HG03575 (cell line): ENCODE data around the gene GPS1.

Experiments used
- ATAC-seq: cut with Tn5 transposase; IDR thresholded peaks from one replicate; pipeline ENCODE4 v1.9.1; 2021; ENCODE audit not compliant: unreplicated experiment, insufficient number of reproducible peaks, low FRiP score; ENCODE audit errors: extremely low read depth

The GPS1 gene

DNA sequence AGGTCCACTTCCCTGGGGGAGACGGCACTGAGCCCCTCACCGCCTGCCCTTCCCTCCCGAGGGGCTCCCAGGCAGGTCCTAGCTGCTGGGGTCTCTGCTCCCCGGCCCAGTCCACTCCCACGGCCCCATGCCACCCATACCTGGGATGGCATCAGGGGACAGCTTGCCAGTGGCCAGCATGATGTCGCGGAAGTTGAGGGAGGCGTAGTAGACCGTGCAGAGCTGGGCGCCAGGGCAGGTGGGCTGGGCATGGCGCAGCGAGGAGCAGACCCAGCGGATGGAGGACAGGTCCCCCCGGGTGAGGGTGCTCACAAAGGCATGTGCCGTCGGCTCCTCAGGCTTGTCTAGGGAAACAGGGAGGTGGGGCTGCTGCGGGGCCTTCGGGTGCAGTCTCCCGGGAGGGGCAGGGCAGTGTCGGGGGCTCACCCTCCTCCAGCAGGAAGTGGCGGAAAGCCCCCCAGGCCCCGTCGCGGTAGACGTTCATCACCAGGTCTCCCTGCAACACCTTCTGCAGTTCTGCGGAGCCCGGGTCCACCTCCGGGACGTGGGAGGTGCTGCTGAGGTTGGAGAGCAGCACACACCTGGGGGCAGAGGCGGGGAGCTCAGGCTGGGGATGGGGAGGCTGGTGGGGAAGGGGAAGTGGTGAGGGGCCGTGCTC, 32.8 kb downstream of the GPS1 start:
- no peak for ATAC-seq

DNA sequence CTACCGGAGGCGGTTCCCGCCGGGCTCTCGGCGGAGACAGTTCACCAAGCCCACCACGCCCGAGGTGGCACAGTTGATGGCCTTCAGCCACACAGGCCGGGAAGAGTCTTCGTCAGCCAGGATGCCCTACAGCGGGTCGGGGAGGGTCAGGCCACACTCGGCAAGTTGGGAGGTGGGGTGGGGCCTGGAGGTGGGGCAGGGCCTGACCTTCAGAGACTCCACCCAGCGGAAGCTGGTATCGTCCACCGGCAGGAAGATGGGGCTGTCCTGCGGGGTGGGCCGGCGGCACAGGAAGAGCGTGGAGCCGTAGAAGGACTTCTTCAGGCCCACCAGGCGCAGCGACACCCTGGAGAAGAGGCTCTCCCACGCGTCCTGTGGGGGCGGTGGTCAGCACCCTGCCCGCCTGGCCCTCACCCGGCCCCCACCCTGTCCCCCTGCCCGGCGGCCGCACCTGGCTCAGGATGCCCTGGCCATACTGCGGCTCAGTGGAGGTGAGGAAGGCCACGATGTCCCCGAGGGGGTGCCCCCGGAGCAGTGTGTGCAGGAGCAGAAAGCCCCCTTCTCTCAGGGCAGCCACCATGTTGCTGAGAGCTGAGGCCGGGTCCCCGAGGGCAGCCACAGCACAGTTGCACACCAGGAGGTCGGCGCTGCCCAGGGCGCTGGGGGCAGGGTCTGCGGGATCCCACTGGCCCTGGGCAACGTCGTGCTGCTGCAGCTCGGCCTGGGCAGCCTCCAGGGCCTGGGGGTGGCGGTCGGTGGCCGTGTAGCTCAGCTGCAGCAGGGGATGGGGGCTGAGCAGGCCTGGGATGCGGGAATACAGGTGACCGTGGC, 33.5 kb downstream of the GPS1 start:
- no peak for ATAC-seq

DNA sequence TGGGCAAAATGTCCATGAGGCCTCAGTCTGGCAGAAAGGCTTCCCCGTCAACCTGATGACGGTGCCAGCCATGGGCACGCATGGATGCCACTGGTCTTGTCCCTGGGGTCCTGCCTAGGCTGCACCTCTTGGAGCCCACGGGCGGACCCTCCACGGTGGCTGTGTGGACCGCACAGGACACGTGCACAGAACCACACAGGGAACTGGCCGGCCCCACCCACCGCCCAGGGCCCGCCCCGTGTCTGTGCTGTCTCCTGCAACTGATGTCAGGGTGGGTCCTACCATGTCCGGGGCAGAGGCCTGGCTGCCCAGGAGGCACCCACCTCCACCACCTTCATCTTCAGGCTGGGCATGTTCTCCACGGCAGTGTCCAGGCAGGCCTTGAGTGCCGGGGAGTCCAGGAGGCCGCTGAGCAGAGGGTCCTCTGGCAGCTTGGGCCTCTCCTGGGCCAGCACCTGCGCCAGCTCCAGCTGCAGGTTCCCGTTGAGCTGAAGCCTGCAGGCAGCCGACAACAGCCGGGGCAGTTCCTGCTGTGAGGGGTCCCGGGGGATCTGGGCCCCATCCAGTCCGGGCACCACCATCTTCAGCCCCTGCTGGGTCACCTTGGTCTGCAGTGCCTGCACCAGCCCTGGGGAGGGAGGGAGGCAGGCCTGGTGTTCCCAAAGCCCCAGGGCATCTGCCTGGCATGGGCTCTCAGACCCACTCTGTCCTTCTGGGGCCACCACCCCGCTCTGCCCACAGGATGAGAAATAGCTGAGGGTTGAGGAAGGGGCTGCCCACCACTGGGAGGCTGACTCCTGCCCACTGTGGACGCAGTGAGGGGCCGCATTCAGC, 34.5 kb downstream of the GPS1 start:
- ATAC-seq, result no peak

GRCh38 chr17:82086941-82087906, 35.5 kb downstream of the GPS1 start:
- ATAC-seq, result no peak

GRCh38 chr17:82087961-82088837, 36.5 kb downstream of the GPS1 start:
- ATAC-seq, result no peak

DNA sequence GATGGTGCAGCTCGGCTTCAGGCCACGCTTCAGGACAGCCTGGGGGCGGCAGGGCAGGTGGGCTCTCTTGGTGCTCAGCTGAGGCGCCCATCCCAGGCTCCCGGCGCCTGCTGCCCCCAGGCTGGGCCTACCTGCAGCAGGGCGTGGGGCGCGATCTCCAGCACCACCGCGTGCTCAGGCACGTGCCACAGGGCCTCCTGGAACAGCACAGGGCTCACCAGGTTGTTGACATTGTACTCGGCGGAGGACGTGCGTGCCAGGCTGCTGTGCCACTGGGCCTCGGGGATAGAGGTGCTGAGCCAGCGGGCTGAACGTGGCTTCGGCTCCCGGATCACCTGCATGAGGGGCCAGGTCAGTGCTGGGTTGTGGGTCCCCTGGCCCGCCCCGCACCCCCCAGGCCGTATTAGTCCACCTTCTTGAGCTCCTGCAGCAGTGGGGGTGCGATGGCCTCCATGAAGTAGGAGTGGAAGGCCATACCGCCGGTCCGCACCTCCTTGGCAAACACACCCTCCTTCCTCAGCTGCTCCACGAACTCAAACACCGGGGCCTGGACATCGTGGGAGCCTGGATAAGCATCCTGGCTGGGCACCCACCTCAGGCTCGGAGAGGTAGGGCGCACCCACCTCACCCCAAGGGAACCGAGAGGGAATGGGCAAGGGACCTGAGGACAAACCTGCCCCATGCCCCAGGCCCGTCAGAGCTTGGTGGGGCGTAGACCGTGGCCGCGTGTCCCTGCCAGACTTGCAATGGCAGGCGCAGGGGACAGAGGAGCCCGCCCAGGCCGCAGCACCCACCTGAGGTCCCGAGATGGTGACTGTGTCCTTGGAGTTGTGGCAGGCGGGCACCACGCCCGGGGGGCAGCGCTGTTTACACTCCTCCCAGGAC, 37.4 kb downstream of the GPS1 start:
- no peak for ATAC-seq

DNA sequence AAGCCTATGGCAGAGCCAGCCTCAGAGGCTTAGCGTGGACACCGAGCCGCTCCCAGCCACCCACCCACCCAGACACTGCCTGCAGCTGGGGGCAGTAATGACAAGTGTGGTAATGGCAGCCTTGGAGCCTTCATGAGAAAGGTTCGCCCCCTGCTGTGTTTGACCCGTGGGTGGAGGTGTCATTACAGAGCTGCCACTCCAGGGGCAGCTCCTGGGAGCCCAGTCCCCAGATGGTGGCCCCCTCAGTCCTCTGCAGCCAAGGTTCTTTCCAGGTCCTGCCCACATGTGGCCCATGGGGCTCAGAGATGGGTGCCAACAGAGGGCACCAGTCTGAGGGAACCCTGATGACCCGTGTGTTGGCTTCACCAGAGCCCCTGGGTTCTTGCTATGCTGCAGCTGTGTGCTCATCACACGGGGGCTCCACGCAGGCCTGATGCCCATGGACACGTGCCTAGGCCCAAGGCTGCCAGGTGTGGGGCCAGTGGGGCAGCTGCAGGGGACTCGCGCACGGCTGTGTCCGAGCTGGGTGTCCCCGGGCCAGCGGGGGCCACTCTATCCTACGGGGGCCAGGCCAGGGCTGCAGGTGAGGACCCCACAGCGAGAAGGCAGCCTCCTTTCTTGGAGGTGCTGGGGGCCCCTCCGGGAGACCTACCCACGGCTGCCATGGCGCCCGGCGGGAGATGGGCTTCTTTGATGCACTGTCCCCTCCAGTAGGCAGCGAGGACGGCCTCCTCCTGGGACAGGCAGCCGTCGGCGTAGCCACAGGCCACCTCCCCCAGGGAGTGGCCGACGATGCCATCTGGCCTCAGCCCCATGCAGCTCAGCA, 38.2 kb downstream of the GPS1 start:
- ATAC-seq, result no peak

GRCh38 chr17:82090549-82091263, 39.0 kb downstream of the GPS1 start:
- ATAC-seq, result no peak

GRCh38 chr17:82091264-82092066, 39.8 kb downstream of the GPS1 start:
- no peak for ATAC-seq

DNA sequence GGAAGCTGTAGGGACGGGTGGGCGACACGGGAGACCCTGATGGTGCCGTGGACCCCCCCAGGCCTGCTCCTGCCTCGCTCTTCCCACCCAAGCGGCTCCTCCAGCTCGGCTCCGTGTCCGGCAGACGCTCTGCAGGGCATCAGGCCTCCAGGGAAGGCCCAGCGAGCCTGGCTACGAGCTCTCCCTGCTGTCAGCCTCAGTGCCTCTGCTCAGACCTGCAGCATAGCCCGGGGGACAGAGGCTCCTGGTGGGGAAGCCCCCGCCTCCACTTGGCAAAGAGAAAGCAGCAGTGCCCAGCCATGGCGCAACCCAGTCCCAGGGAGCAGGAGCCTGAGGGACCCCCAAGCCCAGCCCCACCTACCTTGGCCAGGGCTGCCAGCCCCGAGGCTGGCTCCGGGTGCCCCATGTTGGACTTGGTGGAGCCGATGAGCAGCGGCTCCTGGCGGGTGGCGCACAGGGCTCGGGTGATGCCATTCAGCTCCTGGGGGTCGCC, 40.4 kb downstream of the GPS1 start:
- no peak for ATAC-seq

- ATAC-seq, result no peak
These were observed 40.9 kb downstream of the GPS1 start for GRCh38 chr17:82092628-82092994.

DNA sequence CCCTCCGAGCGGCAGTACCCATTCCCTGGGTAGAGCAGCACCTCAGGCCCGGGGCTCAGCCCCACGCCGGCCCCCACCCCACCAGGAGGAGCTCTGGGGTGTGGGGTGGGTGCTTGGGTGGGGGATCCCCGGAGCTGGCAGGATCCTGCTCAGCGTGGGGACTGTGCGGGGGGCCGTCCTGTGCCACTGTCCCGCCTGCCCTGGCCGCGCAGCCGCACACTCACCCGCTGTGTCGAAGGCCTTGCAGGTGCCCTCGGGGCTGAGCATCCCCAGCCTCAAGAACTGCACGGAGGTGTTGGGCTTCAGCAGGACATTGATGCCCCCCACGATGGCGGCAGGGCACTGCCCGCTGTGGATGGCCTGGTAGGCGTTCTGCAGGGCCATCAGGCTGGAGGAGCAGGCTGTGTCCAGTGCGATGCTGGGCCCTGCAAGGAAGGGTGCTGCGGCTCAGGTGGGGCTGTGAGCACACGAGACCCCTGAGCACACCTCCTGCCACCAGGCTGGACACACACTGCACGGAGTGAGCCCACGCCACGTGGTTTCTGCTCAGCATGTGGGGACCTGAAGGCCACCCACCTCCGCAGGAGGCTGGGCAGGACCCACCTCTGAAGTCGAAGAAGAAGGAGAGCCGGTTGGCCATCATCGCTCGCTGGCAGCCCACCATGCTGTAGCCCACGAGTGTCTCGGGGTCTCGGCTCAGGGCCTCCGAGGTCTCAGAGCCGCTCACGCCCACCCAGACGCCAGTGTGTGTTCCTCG, 41.5 kb downstream of the GPS1 start:
- ATAC-seq, result no peak

DNA sequence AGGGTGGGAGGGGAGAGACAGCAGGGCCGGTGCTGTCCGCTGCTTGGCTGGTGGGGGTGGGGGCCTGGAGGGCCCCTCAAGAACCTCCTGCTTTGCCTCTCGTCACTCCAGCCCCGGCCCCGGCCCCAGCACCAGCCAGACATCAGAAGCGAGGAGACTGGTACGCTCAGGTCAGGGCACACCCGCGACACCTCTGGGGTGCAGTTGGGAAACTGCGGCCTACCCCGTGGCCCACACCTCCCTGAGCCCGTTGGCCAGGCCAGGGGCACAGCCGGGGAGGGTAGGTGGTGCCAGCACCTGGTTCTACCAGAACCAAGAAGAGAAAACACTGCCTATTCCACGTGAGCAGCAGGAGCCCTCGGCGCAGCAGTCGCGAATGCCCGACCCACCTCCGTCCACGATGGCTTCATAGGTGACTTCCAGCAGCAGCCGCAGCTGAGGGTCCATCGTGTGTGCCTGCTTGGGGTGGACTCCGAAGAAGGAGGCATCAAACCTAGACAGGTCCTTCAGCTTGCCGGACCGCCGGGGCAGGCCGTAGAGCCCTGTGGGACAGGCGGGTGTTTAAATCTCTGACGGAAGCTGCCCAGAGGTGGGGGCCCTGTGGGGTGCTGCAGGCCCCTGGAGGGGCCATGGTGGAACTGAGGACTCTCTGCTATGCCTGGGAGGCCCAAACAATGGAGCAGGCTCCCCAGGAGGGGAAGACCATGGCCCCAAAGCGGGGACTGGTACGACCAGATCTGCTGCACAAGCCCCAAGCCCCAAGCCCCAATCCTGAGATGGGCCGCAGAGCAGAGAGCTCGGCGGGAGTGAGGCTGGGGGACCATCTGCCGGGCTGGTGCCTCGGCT, 43.5 kb downstream of the GPS1 start:
- ATAC-seq, result no peak
